Uterus (tissue), 2 donors: ENCODE measurements around the gene TOR4A.

Experiments
- POLR2A ChIP-seq, 2 donors: fragments of 450-650 bp; IDR thresholded peaks; one replicate each; pipeline ENCODE4 v1.6.1; 2016; ENCODE audit warnings: antibody characterized with exemption in 2 of 2, mild to moderate bottlenecking in 1 of 2, moderate library complexity in 1 of 2
- TF ChIP-seq, protein P1 (sequence below), 4 experiments: fragments of 200-600 bp in 2 of 4; fragments of 450-650 bp in 2 of 4; sonication (generic) in 2 of 4; IDR thresholded peaks; one replicate each; pipeline ENCODE4 v1.5.1; 2016 to 2019; ENCODE audit warnings: antibody characterized with exemption in 4 of 4, mild to moderate bottlenecking in 2 of 4, moderate library complexity in 1 of 4

DNA sequence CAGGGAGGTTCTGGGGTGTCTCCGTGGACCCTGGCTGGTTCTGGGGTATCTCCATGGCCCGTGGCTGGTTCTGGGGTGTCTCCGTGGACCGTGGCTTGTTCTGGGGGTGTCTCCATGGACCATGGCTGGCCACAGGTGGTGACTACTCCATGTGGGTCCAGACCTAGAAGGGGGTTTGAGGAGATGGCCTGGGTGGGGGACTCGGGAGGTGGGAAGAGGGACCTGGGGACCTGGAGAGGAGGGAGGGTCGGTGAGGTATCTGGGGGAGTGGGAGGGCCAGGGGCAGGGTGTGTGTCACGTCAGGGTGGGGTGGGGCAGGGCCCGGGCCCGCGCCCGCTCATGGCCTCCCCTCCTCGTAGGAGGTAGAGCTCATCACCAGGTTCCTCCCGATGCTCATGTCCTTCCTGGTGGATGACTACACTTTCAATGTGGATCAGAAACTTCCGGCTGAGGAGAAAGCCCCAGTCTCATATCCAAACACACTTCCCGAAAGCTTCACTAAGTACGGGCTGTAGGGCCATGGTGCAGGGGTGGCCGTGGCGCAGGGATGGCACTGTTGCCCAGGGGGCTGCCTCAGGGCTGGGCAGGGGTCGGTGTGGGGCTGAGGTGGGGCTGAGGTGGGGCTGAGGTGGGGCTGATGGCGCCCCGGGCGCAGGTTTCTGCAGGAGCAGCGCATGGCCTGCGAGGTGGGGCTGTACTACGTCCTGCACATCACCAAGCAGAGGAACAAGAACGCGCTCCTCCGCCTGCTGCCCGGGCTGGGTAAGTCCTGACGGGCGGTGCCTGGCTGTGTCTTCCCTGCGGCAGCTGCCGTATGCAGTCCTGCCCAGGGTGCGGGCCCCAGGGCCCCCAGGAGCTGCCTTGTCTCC, 10.7 kb upstream of the TOR4A start:
- TF ChIP-seq, protein P1, sequence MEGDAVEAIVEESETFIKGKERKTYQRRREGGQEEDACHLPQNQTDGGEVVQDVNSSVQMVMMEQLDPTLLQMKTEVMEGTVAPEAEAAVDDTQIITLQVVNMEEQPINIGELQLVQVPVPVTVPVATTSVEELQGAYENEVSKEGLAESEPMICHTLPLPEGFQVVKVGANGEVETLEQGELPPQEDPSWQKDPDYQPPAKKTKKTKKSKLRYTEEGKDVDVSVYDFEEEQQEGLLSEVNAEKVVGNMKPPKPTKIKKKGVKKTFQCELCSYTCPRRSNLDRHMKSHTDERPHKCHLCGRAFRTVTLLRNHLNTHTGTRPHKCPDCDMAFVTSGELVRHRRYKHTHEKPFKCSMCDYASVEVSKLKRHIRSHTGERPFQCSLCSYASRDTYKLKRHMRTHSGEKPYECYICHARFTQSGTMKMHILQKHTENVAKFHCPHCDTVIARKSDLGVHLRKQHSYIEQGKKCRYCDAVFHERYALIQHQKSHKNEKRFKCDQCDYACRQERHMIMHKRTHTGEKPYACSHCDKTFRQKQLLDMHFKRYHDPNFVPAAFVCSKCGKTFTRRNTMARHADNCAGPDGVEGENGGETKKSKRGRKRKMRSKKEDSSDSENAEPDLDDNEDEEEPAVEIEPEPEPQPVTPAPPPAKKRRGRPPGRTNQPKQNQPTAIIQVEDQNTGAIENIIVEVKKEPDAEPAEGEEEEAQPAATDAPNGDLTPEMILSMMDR (IDR thresholded peaks at IDR 0.05): no peak
- no peak for TF ChIP-seq POLR2A (IDR thresholded peaks at IDR 0.05)
